Subcutaneous adipose tissue (tissue), 4 donors: Measurements from ENCODE around the gene LRRC58. TPM values are rescaled to one million over a fixed set of nuclear protein-coding genes. Genes with fewer than 3 reads are reported as not detected.

Experiments
- CTCF ChIP-seq: fragments of 450-650 bp; IDR thresholded peaks from one replicate; pipeline ENCODE4 v1.5.1; 2016; ENCODE audit warnings: low read depth, mild to moderate bottlenecking, control low read depth, antibody characterized with exemption, moderate library complexity
- total RNA-seq, 4 donors: library from RNA; depleted of rRNA; stranded (reverse); fragments of >200 nt; gene quantifications; one replicate each; pipeline ENCODE4 v1.1.0, GENCODE V29; 2016

Gene LRRC58
- total RNA-seq, 4 donors from 2014 or later: 32.0 to 45.8 (median 38.0) TPM

DNA sequence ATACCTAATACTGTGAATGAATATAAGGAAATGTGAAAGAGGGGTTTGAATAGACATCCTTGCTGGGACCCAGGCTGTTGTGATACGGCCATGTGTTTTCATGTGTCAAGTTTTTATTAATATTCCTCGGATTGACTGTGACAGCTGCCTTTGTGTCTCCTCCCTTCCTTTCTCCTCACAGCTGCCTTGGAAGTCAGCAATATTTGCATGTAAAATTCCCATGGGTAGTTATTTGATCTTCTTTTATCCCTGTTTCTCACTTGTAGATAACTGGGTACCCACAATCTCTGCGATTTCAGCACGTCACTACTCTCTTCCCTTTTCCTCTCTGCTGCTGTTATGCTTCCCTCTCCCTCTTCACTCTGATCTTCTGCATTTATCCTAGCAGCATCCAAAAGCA is 73.5 kb downstream of the LRRC58 start:
- TF ChIP-seq CTCF: no peak

- no peak for TF ChIP-seq CTCF
Measured at GRCh38 chr3:120274739-120275167, 74.4 kb downstream of the LRRC58 start.

Other genes with a start within 250 kb of the LRRC58 start
- gene GPR156, start 64.1 kb downstream of the LRRC58 start, total RNA-seq: 1 to 10 TPM in 1 of 4 donors, under 1 TPM in 2, not detected in 1; 0.44 to 1.4 (median 0.57) TPM
- gene FSTL1, start 101.6 kb upstream of the LRRC58 start, total RNA-seq: 1,000 to 10,000 TPM in 2 of 4 donors, 100 to 1,000 TPM in 2; 595 to 1,299 (median 897) TPM
- 100 to 1,000 TPM in 1 of 4 donors, 10 to 100 TPM in 3; 46.9 to 128 (median 87.8) TPM for gene NDUFB4, start 247.0 kb upstream of the LRRC58 start, total RNA-seq